SK-N-SH treated with all-trans-retinoic acid at 6 μM for 48 hours (cell line): Measurements from ENCODE around the gene ZBED5.
"Not testable (repeated sequence)": the region's sequence is repeated elsewhere in the genome, so short reads cannot be mapped to it uniquely, and the experiment has no call there.

Experiments
- CSDC2 ChIP-seq: fragments of 250-450 bp; sonication (Bioruptor Pico); IDR thresholded peaks from 2 replicates; pipeline ENCODE4 v1.5.0; 2020; ENCODE audit warnings: mild to moderate bottlenecking, moderate library complexity
- GLIS3 ChIP-seq: fragments of 250-450 bp; sonication (Bioruptor Pico); IDR thresholded peaks from 2 replicates; pipeline ENCODE4 v1.5.0; 2020; ENCODE audit warnings: mild to moderate bottlenecking, moderate library complexity
- PATZ1 ChIP-seq: fragments of 250-450 bp; sonication (Bioruptor Pico); IDR thresholded peaks from 2 replicates; pipeline ENCODE4 v1.8.0; 2020; ENCODE audit warnings: mild to moderate bottlenecking, moderate library complexity, borderline replicate concordance
- SNAI2 ChIP-seq: fragments of 250-450 bp; sonication (Bioruptor Pico); IDR thresholded peaks from 2 replicates; pipeline ENCODE4 v1.5.0; 2020; ENCODE audit warnings: mild to moderate bottlenecking, moderate library complexity
- TOX ChIP-seq: fragments of 250-450 bp; sonication (Bioruptor Pico); IDR thresholded peaks from 2 replicates; pipeline ENCODE4 v1.8.0; 2021; ENCODE audit warnings: mild to moderate bottlenecking, moderate library complexity, borderline replicate concordance
- TSHZ2 ChIP-seq: fragments of 250-450 bp; sonication (Bioruptor Pico); IDR thresholded peaks from 2 replicates; pipeline ENCODE4 v1.5.0; 2020; ENCODE audit warnings: mild to moderate bottlenecking, moderate library complexity
- TF ChIP-seq, protein P1 (sequence below): fragments of 250-450 bp; sonication (Bioruptor Pico); IDR thresholded peaks from 2 replicates; pipeline ENCODE4 v1.5.1; 2021; ENCODE audit warnings: mild to moderate bottlenecking, moderate library complexity

GRCh38 chr11:10884292-10884691 is 26.4 kb upstream of the ZBED5 start:
- not testable (repeated sequence) for TF ChIP-seq CSDC2 (CRISPR knock-in tag); SNAI2; GLIS3 (CRISPR knock-in tag); TOX (CRISPR knock-in tag); PATZ1 (CRISPR knock-in tag); TSHZ2 (CRISPR knock-in tag)
- TF ChIP-seq, protein P1, sequence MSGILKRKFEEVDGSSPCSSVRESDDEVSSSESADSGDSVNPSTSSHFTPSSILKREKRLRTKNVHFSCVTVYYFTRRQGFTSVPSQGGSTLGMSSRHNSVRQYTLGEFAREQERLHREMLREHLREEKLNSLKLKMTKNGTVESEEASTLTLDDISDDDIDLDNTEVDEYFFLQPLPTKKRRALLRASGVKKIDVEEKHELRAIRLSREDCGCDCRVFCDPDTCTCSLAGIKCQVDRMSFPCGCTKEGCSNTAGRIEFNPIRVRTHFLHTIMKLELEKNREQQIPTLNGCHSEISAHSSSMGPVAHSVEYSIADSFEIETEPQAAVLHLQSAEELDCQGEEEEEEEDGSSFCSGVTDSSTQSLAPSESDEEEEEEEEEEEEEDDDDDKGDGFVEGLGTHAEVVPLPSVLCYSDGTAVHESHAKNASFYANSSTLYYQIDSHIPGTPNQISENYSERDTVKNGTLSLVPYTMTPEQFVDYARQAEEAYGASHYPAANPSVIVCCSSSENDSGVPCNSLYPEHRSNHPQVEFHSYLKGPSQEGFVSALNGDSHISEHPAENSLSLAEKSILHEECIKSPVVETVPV (CRISPR knock-in tag) = not testable (repeated sequence)
